ENCODE data around the gene HIBCH.

- TF ChIP-seq CEBPB (IDR thresholded peaks at IDR 0.05) (no peak), REST (IDR thresholded peaks at IDR 0.05; ENCODE audit: low read depth) (no peak), TAF1 (IDR thresholded peaks at IDR 0.05; ENCODE audit: low read depth) (no peak), MAX (IDR thresholded peaks at IDR 0.05) (no peak), YY1 (IDR thresholded peaks at IDR 0.05; ENCODE audit: low read depth) (no peak), CREB1 (IDR thresholded peaks at IDR 0.05; ENCODE audit: low read depth) (no peak), EGR1 (IDR thresholded peaks at IDR 0.05) (no peak), EP300 (IDR thresholded peaks at IDR 0.05; ENCODE audit: borderline replicate concordance) (no peak), TEAD4 (IDR thresholded peaks at IDR 0.05) (no peak)
Observed at GRCh38 chr2:190320696-190321095, 1.1 kb upstream of the HIBCH start.
